ENCODE measurements around the gene CHCHD6.

GRCh38 chr3:126952261-126952982 lies 248.4 kb downstream of the CHCHD6 start:
- TF ChIP-seq CTCF (IDR thresholded peaks at IDR 0.05; ENCODE audit: low read depth, low read length) (no peak), EZH2phosphoT487 (IDR thresholded peaks at IDR 0.05; ENCODE audit: low read depth) (no peak)
